Stomach (tissue), 4 donors: Measurements from ENCODE around the gene COQ8B.

ENCODE experiments used
- EP300 ChIP-seq: sonication (generic); formaldehyde crosslinking; IDR thresholded peaks from one replicate; pipeline ENCODE4 v1.6.1; 2017; ENCODE audit warnings: antibody characterized with exemption
- POLR2A ChIP-seq, 4 donors: fragments of 450-650 bp; IDR thresholded peaks; one replicate each; pipeline ENCODE4 v1.6.1; 2016; ENCODE audit warnings: antibody characterized with exemption in 4 of 4, control low read depth in 2 of 4, mild to moderate bottlenecking in 1 of 4, moderate library complexity in 1 of 4
- POLR2AphosphoS5 ChIP-seq, 3 donors: sonication (generic); formaldehyde crosslinking; IDR thresholded peaks; one replicate each; pipeline ENCODE4 v1.6.1; 2016; ENCODE audit warnings: antibody characterized with exemption in 3 of 3
- TF ChIP-seq, protein P1 (sequence below), 7 experiments: fragments of 450-650 bp in 4 of 7; fragments of 200-600 bp in 3 of 7; sonication (generic) in 3 of 7; IDR thresholded peaks; one replicate each; pipeline ENCODE4 v1.5.1; 2016 to 2019; ENCODE audit warnings: antibody characterized with exemption in 7 of 7, control low read depth in 2 of 7, mild to moderate bottlenecking in 1 of 7

DNA sequence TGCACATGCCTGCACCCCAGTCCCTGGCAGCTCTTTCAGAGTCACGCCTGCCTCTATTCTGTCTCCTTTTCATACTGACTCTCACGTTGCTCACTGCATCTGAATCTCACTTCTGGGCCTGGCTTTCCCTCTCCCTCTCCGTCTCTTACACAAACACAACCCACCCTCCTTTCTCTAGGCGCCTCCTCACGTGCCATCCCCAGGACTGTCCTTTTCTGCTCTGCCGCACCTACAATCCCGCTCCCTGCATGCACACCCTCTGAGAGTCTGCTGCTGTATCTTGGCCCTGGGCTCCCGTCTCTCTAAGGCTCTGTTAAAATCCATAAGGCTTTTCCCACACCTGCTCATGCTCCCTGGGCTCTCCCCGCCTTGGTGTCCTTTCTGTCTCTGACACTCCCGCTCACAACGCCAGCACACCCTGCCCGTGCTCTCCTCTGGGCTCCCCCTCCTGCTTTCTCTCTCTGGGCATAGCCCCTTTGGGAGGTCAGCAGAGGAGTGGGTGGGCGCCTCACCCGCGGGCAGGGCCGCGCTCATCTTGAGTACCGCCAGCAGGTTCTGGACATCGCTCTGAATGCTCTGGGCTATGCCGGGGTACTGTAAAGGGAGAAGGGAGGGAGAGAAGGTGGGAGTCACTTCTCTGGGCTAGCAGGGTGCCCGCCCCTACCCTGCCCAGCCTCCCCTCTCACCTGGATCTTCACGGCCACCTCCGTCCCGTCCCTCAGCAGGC is 13.5 kb downstream of the COQ8B start:
- TF ChIP-seq, protein P1, sequence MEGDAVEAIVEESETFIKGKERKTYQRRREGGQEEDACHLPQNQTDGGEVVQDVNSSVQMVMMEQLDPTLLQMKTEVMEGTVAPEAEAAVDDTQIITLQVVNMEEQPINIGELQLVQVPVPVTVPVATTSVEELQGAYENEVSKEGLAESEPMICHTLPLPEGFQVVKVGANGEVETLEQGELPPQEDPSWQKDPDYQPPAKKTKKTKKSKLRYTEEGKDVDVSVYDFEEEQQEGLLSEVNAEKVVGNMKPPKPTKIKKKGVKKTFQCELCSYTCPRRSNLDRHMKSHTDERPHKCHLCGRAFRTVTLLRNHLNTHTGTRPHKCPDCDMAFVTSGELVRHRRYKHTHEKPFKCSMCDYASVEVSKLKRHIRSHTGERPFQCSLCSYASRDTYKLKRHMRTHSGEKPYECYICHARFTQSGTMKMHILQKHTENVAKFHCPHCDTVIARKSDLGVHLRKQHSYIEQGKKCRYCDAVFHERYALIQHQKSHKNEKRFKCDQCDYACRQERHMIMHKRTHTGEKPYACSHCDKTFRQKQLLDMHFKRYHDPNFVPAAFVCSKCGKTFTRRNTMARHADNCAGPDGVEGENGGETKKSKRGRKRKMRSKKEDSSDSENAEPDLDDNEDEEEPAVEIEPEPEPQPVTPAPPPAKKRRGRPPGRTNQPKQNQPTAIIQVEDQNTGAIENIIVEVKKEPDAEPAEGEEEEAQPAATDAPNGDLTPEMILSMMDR (IDR thresholded peaks at IDR 0.05): no peak
- TF ChIP-seq POLR2AphosphoS5 (IDR thresholded peaks at IDR 0.05) (no peak), EP300 (no peak), POLR2A (IDR thresholded peaks at IDR 0.05) (no peak)
